Endothelial cell of umbilical vein (primary cell): ENCODE measurements around the gene SCN9A. TPM values are rescaled to one million over a fixed set of nuclear protein-coding genes. Genes with fewer than 3 reads are reported as not detected.

Source experiments
- BruUV-seq: library from RNA; stranded (reverse); fragments of 400-500 nt; replicated peaks from 2 replicates; lab custom pipeline; 2021; lab: Mats Ljungman, UMichigan
- CTCF ChIA-PET: fragments of 300-600, 350-600 bp; sonication (Branson Sonifier 250); formaldehyde crosslinking; loops from one replicate; lab custom pipeline; 2021; ENCODE audit warnings: antibody characterized with exemption, inconsistent platforms; lab: Charles Lee
- POLR2A ChIA-PET: fragments of 300-600, 350-600 bp; sonication (Branson Sonifier 250); formaldehyde crosslinking; loops from one replicate; lab custom pipeline; 2021; ENCODE audit warnings: antibody characterized with exemption, inconsistent platforms; lab: Charles Lee
- DNase-seq: peaks from one replicate; pipeline ENCODE4 v3.0.0-alpha.2; 2011; ENCODE audit warnings: low read depth, low spot score
- FAIRE-seq: peaks from 2 replicates; lab custom pipeline; 2011; peaks lifted over from hg19 to GRCh38; lab: Jason Lieb, UNC
- H2AFZ ChIP-seq: 2 replicates; pipeline ENCODE4 v1.6.0; 2012; ENCODE audit warnings: low read depth, low read length, control low read depth, inconsistent platforms
- H3K27ac ChIP-seq: 2 replicates; pipeline ENCODE4 v1.5.1; 2011; ENCODE audit warnings: low read depth, mild to moderate bottlenecking, control low read depth, low read length, moderate library complexity; ENCODE audit not compliant: insufficient read depth
- H3K27me3 ChIP-seq, 2 experiments: 2 replicates each; pipeline versions ENCODE4 v1.6.0 to v1.6.1; 2011; ENCODE audit warnings: low read length in 2 of 2, mixed read lengths in 1 of 2; ENCODE audit not compliant: control insufficient read depth in 2 of 2, insufficient read depth in 2 of 2
- H3K36me3 ChIP-seq, 2 experiments: 2 replicates in 1 of 2; 3 replicates in 1 of 2; pipeline ENCODE4 v1.5.1; 2011; ENCODE audit warnings: low read length in 2 of 2, mild to moderate bottlenecking in 1 of 2, moderate library complexity in 1 of 2; ENCODE audit not compliant: control insufficient read depth in 2 of 2, insufficient read depth in 2 of 2; ENCODE audit errors: extremely low read depth in 1 of 2
- H3K4me1 ChIP-seq: 3 replicates; pipeline ENCODE4 v1.5.1; 2011; ENCODE audit warnings: mild to moderate bottlenecking, low read length; ENCODE audit not compliant: control insufficient read depth, insufficient read depth; ENCODE audit errors: extremely low read depth
- H3K4me2 ChIP-seq: 2 replicates; pipeline ENCODE4 v1.6.1; 2011; ENCODE audit warnings: low read length, control low read depth, mixed read lengths; ENCODE audit not compliant: insufficient read depth
- H3K4me3 ChIP-seq, 3 experiments: fragments of 200-600 bp in 1 of 3; sonication (generic), shearing (Covaris generic) in 1 of 3; replicated peaks in 1 of 3; 2 replicates each; pipeline ENCODE4 v1.5.1; 2011 to 2016; ENCODE audit warnings: control low read depth in 3 of 3, low read length in 3 of 3, mild to moderate bottlenecking in 2 of 3, inconsistent platforms in 1 of 3, low read depth in 1 of 3, moderate library complexity in 1 of 3; ENCODE audit not compliant: insufficient read depth in 1 of 3
- H3K79me2 ChIP-seq: 2 replicates; pipeline ENCODE4 v1.6.0; 2012; ENCODE audit warnings: low read length, inconsistent platforms; ENCODE audit not compliant: control insufficient read depth, insufficient read depth
- H3K9ac ChIP-seq: replicated peaks from 2 replicates; pipeline ENCODE3; 2011; ENCODE audit warnings: low read length, control low read depth; ENCODE audit not compliant: insufficient read depth; ENCODE audit errors: extremely low read depth
- H3K9me1 ChIP-seq: replicated peaks from 3 replicates; pipeline ENCODE4 v1.6.0; 2011; ENCODE audit warnings: mild to moderate bottlenecking, low read length; ENCODE audit not compliant: control insufficient read depth, insufficient read depth; ENCODE audit errors: extremely low read depth
- H3K9me3 ChIP-seq: replicated peaks from 2 replicates; pipeline ENCODE4 v1.5.1; 2012; ENCODE audit warnings: low read length, inconsistent platforms; ENCODE audit not compliant: control insufficient read depth, insufficient read depth
- H4K20me1 ChIP-seq: replicated peaks from 2 replicates; pipeline ENCODE3; 2011; ENCODE audit warnings: mild to moderate bottlenecking, low read length; ENCODE audit not compliant: control insufficient read depth, insufficient read depth; ENCODE audit errors: extremely low read depth
- CTCF ChIP-seq, 2 donors: IDR thresholded peaks; 1 replicate in 1 of 2; 2 replicates in 1 of 2; pipeline ENCODE4 v1.5.1; 2011; ENCODE audit warnings: low read length in 2 of 2, mild to moderate bottlenecking in 2 of 2, moderate library complexity in 2 of 2, control low read depth in 1 of 2, inconsistent platforms in 1 of 2, low read depth in 1 of 2; ENCODE audit not compliant: insufficient read depth in 1 of 2; ENCODE audit errors: extremely low read depth in 1 of 2
- EZH2 ChIP-seq: IDR thresholded peaks from 2 replicates; pipeline ENCODE4 v1.6.1; 2012; ENCODE audit warnings: borderline replicate concordance, low read depth, mild to moderate bottlenecking, moderate library complexity, low read length, inconsistent platforms; ENCODE audit not compliant: severe bottlenecking
- FOS ChIP-seq: IDR thresholded peaks from 2 replicates; pipeline ENCODE4 v1.6.1; 2011; ENCODE audit warnings: mild to moderate bottlenecking, low read length, moderate library complexity, borderline replicate concordance; ENCODE audit not compliant: insufficient read depth
- GATA2 ChIP-seq: IDR thresholded peaks from 2 replicates; pipeline ENCODE4 v1.7.0; 2011; ENCODE audit warnings: low read depth, mild to moderate bottlenecking, moderate library complexity, mixed read lengths, low read length; ENCODE audit not compliant: insufficient read length, insufficient read depth
- JUN ChIP-seq: IDR thresholded peaks from 2 replicates; pipeline ENCODE4 v1.6.1; 2011; ENCODE audit warnings: borderline replicate concordance, low read depth; ENCODE audit not compliant: insufficient read length, insufficient read depth
- MAX ChIP-seq: IDR thresholded peaks from 2 replicates; pipeline ENCODE4 v1.6.1; 2011; ENCODE audit not compliant: insufficient read depth, insufficient read length
- MYC ChIP-seq: IDR thresholded peaks from one replicate; pipeline ENCODE4 v1.6.1; 2011; ENCODE audit warnings: mild to moderate bottlenecking, low read depth, low read length
- POLR2A ChIP-seq: IDR thresholded peaks from 2 replicates; pipeline ENCODE4 v1.6.1; 2012; ENCODE audit warnings: low read depth, mild to moderate bottlenecking, control low read depth, low read length
- POLR2AphosphoS5 ChIP-seq: IDR thresholded peaks from 2 replicates; pipeline ENCODE4 v1.6.1; 2012; ENCODE audit warnings: low read depth, mild to moderate bottlenecking, control low read depth, low read length, moderate library complexity; ENCODE audit not compliant: insufficient read depth
- dilution Hi-C: fragments of 300-500 bp; cut with MboI; formaldehyde crosslinking; loops from one replicate; pipeline ENCODE4 v1.15.0; 2019; ENCODE audit warnings: low sequenced_read_pairs; ENCODE audit not compliant: extremely low pct_ligation_motif_present
- intact Hi-C: fragments of 100-400 bp; cut with micrococcal nuclease; formaldehyde crosslinking; loops from one replicate; pipeline ENCODE4 v1.10.0; 2022
- polyA plus RNA-seq, 4 experiments: library from polyadenylated mRNA; depleted of rRNA in 3 of 4; stranded (reverse) in 3 of 4; unstranded in 1 of 4; fragments of >200 nt; gene quantifications; 2 replicates each; pipeline versions ENCODE4 v1.2.1 to v1.2.3, GENCODE V29; 2011 to 2012; ENCODE audit warnings: missing spikeins in 1 of 4
- total RNA-seq: library from RNA; stranded (reverse); gene quantifications from 2 replicates; pipeline ENCODE4 v1.2.3, GENCODE V29; 2021

Gene SCN9A
- total and polyA plus RNA-seq, 2 donors (not counting 3 experiments of a cell fraction or from before 2014, with no cell fraction given): 0.88 to 1.6 TPM

- dilution Hi-C loops: no loop called here
- BruUV-seq: no TSS peak
- POLR2A ChIA-PET: no interaction called here
- no peak for TF ChIP-seq POLR2AphosphoS5
- no peak for TF ChIP-seq FOS
- no peak for TF ChIP-seq MAX
- TF ChIP-seq EZH2: no peak
- TF ChIP-seq GATA2: no peak
- TF ChIP-seq POLR2A: no peak
- TF ChIP-seq MYC: no peak
- no peak for TF ChIP-seq CTCF (IDR thresholded peaks at IDR 0.05; ENCODE audit: extremely low read depth in 1 of 2, insufficient read depth in 1 of 2, low read depth in 1 of 2, low read length in 2 of 2)
- no peak for TF ChIP-seq JUN
- DNase-seq (no peak), FAIRE-seq (no peak)
- no peaks in the 10 kb centered on the region for H4K20me1 ChIP-seq
- no peaks in the 10 kb centered on the region for H3K27me3 ChIP-seq
- CTCF ChIA-PET: no interaction called here
- H3K9me3 ChIP-seq: no peaks in the 10 kb centered on the region
- no peak overlapping the region for H3K4me2 ChIP-seq
- H3K79me2 ChIP-seq: no peaks in the 10 kb centered on the region
- H3K36me3 ChIP-seq: no peaks in the 10 kb centered on the region
- no peaks in the 10 kb centered on the region for H3K9me1 ChIP-seq
- H2AFZ ChIP-seq: no peak overlapping the region
- intact Hi-C loops: no loop called here
- H3K27ac ChIP-seq: no peak overlapping the region
- no peak overlapping the region for H3K4me3 ChIP-seq
- H3K4me1 ChIP-seq: no peaks in the 10 kb centered on the region
- no peak overlapping the region for H3K9ac ChIP-seq
Observed at GRCh38 chr2:166343467-166343866, 32.3 kb downstream of the SCN9A start.
